T-helper 1 cell treated with Interleukin-12 subunit alpha and Interleukin-12 subunit beta and Interleukin-4 antibody, amounts not matched to agents 30 μg/mL and 1 μg/mL, for 36 hours (primary cell): ENCODE measurements around the gene KDM4B.
"Not testable (repeated sequence)": the region's sequence is repeated elsewhere in the genome, so short reads cannot be mapped to it uniquely, and the experiment has no call there.

Experiments used
- H3K27ac Mint-ChIP-seq: one replicate; pipeline ENCODE4 v1.8.0; 2021; ENCODE audit warnings: mild to moderate bottlenecking, mixed read lengths
- H3K27me3 Mint-ChIP-seq: one replicate; pipeline ENCODE4 v1.8.0; 2021; ENCODE audit warnings: low read depth, mixed read lengths
- H3K36me3 Mint-ChIP-seq: one replicate; pipeline ENCODE4 v1.8.0; 2021; ENCODE audit warnings: low read depth, mixed read lengths
- H3K4me1 Mint-ChIP-seq: one replicate; pipeline ENCODE4 v1.8.0; 2021; ENCODE audit warnings: low read depth, mixed read lengths
- H3K4me3 Mint-ChIP-seq: one replicate; pipeline ENCODE4 v1.8.0; 2021; ENCODE audit warnings: mild to moderate bottlenecking, moderate library complexity, mixed read lengths
- H3K9me3 Mint-ChIP-seq: one replicate; pipeline ENCODE4 v1.8.0; 2021; ENCODE audit warnings: mixed read lengths

The KDM4B gene

GRCh38 chr19:4974880-4975469, 6.1 kb downstream of the KDM4B start:
- H3K36me3 Mint-ChIP-seq = peaks cover 13% of the 10 kb centered on the region
- H3K27ac Mint-ChIP-seq = peak overlapping the region; percentile 38

DNA sequence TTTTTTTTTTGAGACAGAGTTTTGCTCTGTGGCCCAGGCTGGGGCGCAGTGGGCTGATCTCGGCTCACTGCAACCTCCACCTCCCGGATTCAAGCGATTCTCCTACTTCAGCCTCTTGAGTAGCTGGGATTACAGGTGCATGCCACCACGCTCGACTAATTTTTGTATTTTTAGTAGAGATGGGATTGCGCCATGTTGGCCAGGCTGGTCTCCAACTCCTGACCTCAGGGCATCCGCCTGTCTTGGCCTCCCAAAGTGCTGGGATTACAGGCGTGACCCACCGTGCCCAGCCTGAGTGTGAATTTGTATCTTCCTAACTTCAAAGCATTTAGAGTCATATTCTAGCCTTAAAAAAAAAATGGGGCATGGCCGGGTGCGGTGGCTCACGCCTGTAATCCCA, 6.7 kb downstream of the KDM4B start:
- not testable (repeated sequence) for H3K27me3 Mint-ChIP-seq

More at GRCh38 chr19:4974880-4975469, 6.1 kb downstream of the KDM4B start:
- Mint-ChIP-seq H3K4me1 (peaks cover 26% of the 10 kb centered on the region), H3K4me3 (no peak overlapping the region), H3K9me3 (no peaks in the 10 kb centered on the region), H3K27me3 (no peaks in the 10 kb centered on the region)

DNA sequence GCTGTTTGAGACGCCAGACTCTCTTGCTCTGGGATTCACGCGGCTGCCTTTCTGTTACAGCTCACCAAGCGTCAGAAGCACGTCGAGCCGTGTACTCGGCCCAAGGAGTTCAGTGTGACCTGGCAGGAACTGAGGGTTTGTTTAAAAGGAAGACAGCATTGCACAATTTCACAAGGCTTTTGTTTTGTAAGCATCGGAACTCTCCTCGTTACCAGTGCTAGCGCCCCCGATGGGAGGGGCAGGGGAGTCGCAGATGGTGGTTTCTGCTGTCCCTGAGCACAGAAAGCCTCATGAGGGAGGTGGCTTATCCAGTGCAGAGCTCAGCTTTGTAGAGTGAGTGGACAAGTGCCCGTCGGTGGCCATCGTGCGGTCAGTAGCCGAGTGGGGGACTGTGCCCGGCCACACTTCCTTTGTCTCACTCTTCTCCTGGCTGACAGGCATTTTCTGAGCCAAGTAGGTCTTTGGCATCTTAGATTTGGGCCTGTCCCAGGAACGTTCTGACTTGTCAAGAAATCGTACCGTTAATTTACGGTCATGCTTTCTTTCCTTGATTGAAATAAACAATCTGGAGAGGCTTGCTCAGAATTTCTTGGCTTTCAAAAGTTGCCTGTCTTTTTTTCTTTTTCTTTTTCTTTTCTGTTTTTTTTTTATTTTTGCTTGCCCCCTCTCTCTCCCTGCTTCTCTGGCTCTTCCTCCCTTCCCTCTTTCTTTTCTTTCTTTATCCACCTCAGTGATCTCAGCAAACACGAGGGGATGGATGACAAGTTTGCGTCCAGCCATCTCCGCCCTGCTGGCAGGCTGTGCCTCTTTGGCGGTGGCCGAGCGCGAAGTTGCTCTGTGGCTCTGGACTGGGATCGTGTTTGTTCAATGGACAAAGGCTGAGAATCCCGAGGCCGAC, 7.7 kb downstream of the KDM4B start:
- no peaks in the 10 kb centered on the region for H3K9me3 Mint-ChIP-seq
- peaks cover 11% of the 10 kb centered on the region for H3K4me1 Mint-ChIP-seq
- no peak overlapping the region for H3K4me3 Mint-ChIP-seq

More for the DNA sequence above, 6.7 kb downstream of the KDM4B start:
- Mint-ChIP-seq H3K36me3 (peaks cover 13% of the 10 kb centered on the region), H3K4me1 (peaks cover 20% of the 10 kb centered on the region)
- H3K4me3 Mint-ChIP-seq, H3K27ac Mint-ChIP-seq, H3K9me3 Mint-ChIP-seq: not testable (repeated sequence)

GRCh38 chr19:4977299-4978174, 8.6 kb downstream of the KDM4B start:
- peaks cover 9% of the 10 kb centered on the region for H3K36me3 Mint-ChIP-seq
- H3K9me3 Mint-ChIP-seq = no peaks in the 10 kb centered on the region

More for the DNA sequence above, 7.7 kb downstream of the KDM4B start:
- Mint-ChIP-seq H3K27ac (no peak overlapping the region), H3K27me3 (no peaks in the 10 kb centered on the region), H3K36me3 (peaks cover 10% of the 10 kb centered on the region)

DNA sequence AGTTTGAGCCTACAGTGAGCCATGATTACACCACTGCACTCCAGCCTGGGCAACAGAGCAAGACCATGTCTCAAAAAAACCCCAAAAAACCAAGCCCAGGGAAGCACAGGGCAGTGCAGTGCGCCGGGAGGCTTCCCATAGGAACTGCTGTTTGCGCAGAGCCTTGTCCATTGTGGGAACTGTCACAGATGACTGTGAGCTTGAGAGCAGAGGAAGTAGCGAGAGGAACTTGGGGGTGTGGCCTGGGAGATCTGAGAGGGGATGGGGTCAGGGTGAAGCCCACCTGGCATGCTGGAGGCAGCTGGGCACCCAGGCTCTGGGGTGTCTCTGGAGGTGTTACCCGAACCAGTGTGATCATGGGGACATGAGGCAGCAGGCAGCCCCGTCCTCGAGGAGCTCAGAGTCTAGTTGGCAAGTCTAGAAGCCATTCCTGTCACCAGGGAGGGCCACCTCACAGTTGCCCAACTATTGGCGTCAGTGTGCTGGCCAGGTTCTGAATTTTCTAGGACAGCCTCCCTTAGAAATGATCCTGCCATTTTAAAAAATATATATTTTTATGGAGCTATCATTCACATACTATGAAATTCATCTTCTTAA, 10.4 kb downstream of the KDM4B start:
- Mint-ChIP-seq H3K4me3 (no peak overlapping the region), H3K4me1 (peaks cover 5% of the 10 kb centered on the region), H3K27ac (no peak overlapping the region), H3K9me3 (no peaks in the 10 kb centered on the region), H3K36me3 (peaks cover 9% of the 10 kb centered on the region), H3K27me3 (no peaks in the 10 kb centered on the region)

More at GRCh38 chr19:4977299-4978174, 8.6 kb downstream of the KDM4B start:
- Mint-ChIP-seq H3K4me1 (peaks cover 9% of the 10 kb centered on the region), H3K27me3 (no peaks in the 10 kb centered on the region), H3K4me3 (no peak overlapping the region), H3K27ac (no peak overlapping the region)

- Mint-ChIP-seq H3K9me3 (no peaks in the 10 kb centered on the region), H3K4me1 (peaks cover 2% of the 10 kb centered on the region), H3K36me3 (peaks cover 6% of the 10 kb centered on the region), H3K27me3 (no peaks in the 10 kb centered on the region), H3K27ac (no peak overlapping the region), H3K4me3 (no peak overlapping the region)
Measured at GRCh38 chr19:4980067-4980466, 11.2 kb downstream of the KDM4B start.

GRCh38 chr19:4980838-4981680, 12.1 kb downstream of the KDM4B start:
- peaks cover 6% of the 10 kb centered on the region for H3K36me3 Mint-ChIP-seq
- H3K9me3 Mint-ChIP-seq = no peaks in the 10 kb centered on the region
- no peak overlapping the region for H3K27ac Mint-ChIP-seq
- H3K4me1 Mint-ChIP-seq = peaks cover 2% of the 10 kb centered on the region
- no peak overlapping the region for H3K4me3 Mint-ChIP-seq
- no peaks in the 10 kb centered on the region for H3K27me3 Mint-ChIP-seq

DNA sequence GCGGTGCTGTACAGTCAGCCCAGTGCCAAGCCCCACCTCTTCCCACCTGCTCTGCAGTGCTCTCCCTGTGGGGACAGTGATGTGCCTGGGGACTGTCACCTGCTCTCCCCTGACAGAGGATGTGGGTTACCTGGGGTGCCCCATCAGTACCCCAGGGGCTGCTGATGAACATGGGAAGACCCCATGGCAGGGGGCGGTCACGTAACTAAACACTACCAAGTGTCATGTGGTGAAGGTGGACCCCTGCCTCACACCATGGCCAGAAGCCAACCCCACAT, 12.7 kb downstream of the KDM4B start:
- Mint-ChIP-seq H3K36me3 (peaks cover 6% of the 10 kb centered on the region), H3K9me3 (no peaks in the 10 kb centered on the region), H3K4me3 (no peak overlapping the region), H3K27me3 (no peaks in the 10 kb centered on the region), H3K27ac (no peak overlapping the region), H3K4me1 (peaks cover 2% of the 10 kb centered on the region)

- H3K9me3 Mint-ChIP-seq = no peaks in the 10 kb centered on the region
- no peak overlapping the region for H3K4me3 Mint-ChIP-seq
- H3K4me1 Mint-ChIP-seq = peaks cover 8% of the 10 kb centered on the region
- H3K27me3 Mint-ChIP-seq = no peaks in the 10 kb centered on the region
- H3K27ac Mint-ChIP-seq = no peak overlapping the region
- H3K36me3 Mint-ChIP-seq = no peaks in the 10 kb centered on the region
Measured at GRCh38 chr19:4983346-4984105, 14.6 kb downstream of the KDM4B start.

- Mint-ChIP-seq H3K9me3 (no peaks in the 10 kb centered on the region), H3K36me3 (no peaks in the 10 kb centered on the region), H3K27ac (no peak overlapping the region), H3K4me3 (no peak overlapping the region), H3K4me1 (peaks cover 10% of the 10 kb centered on the region), H3K27me3 (no peaks in the 10 kb centered on the region)
Measured at GRCh38 chr19:4984106-4984380, 15.1 kb downstream of the KDM4B start.

- Mint-ChIP-seq H3K36me3 (no peaks in the 10 kb centered on the region), H3K4me3 (no peak overlapping the region), H3K27ac (no peak overlapping the region), H3K4me1 (peaks cover 10% of the 10 kb centered on the region), H3K9me3 (no peaks in the 10 kb centered on the region), H3K27me3 (no peaks in the 10 kb centered on the region)
Measured at GRCh38 chr19:4984438-4984990, 15.6 kb downstream of the KDM4B start.

DNA sequence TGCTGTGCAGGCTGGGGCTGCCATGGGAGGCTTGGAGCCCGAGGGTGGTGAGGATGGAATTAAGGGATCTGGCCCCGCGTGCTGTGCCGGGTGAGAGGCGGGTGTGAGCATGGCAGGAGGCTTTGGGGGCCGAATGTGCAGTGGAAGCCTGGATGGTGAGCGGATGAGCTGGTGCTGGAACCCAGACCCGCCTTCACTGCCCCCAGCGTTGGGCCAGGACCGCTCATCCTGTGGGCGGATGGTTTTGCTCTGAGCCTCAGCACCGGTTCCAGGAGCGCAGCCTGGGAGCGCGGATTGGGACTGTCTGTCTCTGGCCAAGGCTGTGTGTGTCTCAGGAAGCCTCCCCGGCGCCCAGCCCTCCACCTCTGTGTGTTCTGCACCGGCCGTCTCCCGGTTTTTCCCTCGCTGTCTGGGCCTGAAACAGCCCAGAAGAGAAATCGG, 16.7 kb downstream of the KDM4B start:
- Mint-ChIP-seq H3K9me3 (no peaks in the 10 kb centered on the region), H3K27me3 (no peaks in the 10 kb centered on the region), H3K36me3 (peaks cover 3% of the 10 kb centered on the region), H3K4me1 (peaks cover 12% of the 10 kb centered on the region), H3K4me3 (no peak overlapping the region), H3K27ac (no peak overlapping the region)

GRCh38 chr19:4986056-4986455, 17.1 kb downstream of the KDM4B start:
- H3K27ac Mint-ChIP-seq = no peak overlapping the region
- H3K36me3 Mint-ChIP-seq = peaks cover 3% of the 10 kb centered on the region
- H3K4me1 Mint-ChIP-seq = peaks cover 12% of the 10 kb centered on the region
- no peaks in the 10 kb centered on the region for H3K9me3 Mint-ChIP-seq
- H3K4me3 Mint-ChIP-seq = no peak overlapping the region
- H3K27me3 Mint-ChIP-seq = no peaks in the 10 kb centered on the region
